ACC112 (cell line): ENCODE results near the gene EPHB4.

Experiments used
- H2AFZ ChIP-seq: fragments of 200-600 bp; sonication (generic); one replicate; pipeline ENCODE4 v1.6.0; 2017; ENCODE audit warnings: antibody characterized with exemption, low read length; ENCODE audit not compliant: unreplicated experiment
- H3K27ac ChIP-seq: fragments of 200-600 bp; sonication (generic); 2 replicates; pipeline ENCODE4 v1.5.1; 2014; ENCODE audit warnings: low read depth, mild to moderate bottlenecking, antibody characterized with exemption, low read length, moderate library complexity
- H3K27me3 ChIP-seq: fragments of 200-600 bp; sonication (generic); 2 replicates; pipeline ENCODE4 v1.6.1; 2014; ENCODE audit warnings: mild to moderate bottlenecking, antibody characterized with exemption, low read length, moderate library complexity, mixed read lengths; ENCODE audit not compliant: insufficient read depth
- H3K36me3 ChIP-seq: fragments of 200-600 bp; sonication (generic); 2 replicates; pipeline ENCODE4 v1.6.1; 2016; ENCODE audit warnings: mild to moderate bottlenecking, antibody characterized with exemption, low read length, moderate library complexity, mixed read lengths; ENCODE audit not compliant: insufficient read depth
- H3K4me1 ChIP-seq: fragments of 200-600 bp; sonication (generic); one replicate; pipeline ENCODE4 v1.6.1; 2016; ENCODE audit warnings: low read length, mixed read lengths; ENCODE audit not compliant: insufficient read depth, unreplicated experiment, control insufficient read depth
- H3K4me3 ChIP-seq: fragments of 200-600 bp; sonication (generic); 2 replicates; pipeline ENCODE4 v1.5.1; 2014; ENCODE audit warnings: mild to moderate bottlenecking, low read depth, low read length
- H3K79me2 ChIP-seq: fragments of 200-600 bp; sonication (generic); one replicate; pipeline ENCODE4 v1.6.0; 2016; ENCODE audit warnings: low read length; ENCODE audit not compliant: control insufficient read depth, unreplicated experiment, insufficient read depth

The EPHB4 gene

GRCh38 chr7:100827330-100828226 is at the start of gene EPHB4:
TSS of gene EPHB4 (minus strand) at chr7:100827523. CDS start at chr7:100827030, 493 bp downstream.
- Histone ChIP-seq H3K36me3 (no peaks in the 10 kb centered on the region), H3K4me3 (peak within 1 kb of the TSS; percentile 84), H3K27ac (no peak within 1 kb of the TSS), H3K27me3 (no peaks in the 10 kb centered on the region), H3K79me2 (peaks cover 3% of the 10 kb centered on the region), H3K4me1 (peaks cover 11% of the 10 kb centered on the region), H2AFZ (peak within 1 kb of the TSS; percentile 80)

- H2AFZ ChIP-seq: peak overlapping the region; percentile 76
- no peaks in the 10 kb centered on the region for H3K27me3 ChIP-seq
Measured at GRCh38 chr7:100875356-100875751, 48.0 kb upstream of the EPHB4 start.

DNA sequence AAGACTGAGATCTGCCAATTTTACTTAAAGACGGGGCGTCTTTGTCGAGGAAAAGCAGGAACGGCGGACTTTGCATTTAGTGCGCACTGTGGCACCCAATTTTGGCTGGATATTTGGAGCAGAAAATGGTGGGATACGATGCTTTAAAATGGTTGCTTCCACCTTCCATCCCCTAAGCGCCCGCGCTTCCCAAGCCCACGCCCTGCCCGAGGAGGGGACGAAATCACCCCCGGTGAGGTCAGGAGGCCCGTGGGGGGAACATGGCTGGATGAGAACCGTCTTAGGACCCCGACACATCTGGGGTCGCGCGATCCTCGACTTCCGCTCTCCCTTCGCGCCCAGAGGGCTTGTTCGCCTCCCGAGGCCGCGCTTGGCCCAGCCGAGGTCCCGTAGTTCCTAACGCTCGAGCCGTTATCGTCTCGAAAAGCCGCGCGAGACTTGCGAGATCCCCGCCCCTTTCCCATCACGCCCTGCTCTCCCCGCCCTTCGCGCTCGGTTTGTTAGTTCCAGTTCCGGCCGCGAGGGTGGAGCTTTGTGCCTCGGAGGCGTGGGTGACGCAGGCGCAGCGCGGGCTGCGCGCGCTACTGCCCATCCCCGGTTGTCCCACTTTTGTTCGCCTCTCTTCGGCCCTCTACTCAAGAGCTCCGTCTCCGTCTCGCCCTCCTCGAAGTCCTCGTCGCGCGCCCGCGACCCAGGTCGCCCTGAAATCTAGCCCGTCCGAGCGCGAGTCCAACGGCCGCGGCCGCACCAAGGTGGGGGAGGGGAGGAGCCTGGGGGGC is 47.4 kb upstream of the EPHB4 start, which contains the start of gene SRRT:
Gene SRRT, plus strand, starts transcription at position 527 of the 779 bp plus-strand sequence. CDS start 488 bp downstream, outside the sequence.
- Histone ChIP-seq H3K27ac (peak within 1 kb of the TSS; percentile 84), H2AFZ (peak within 1 kb of the TSS; percentile 76), H3K79me2 (peaks cover 55% of the 10 kb centered on the region), H3K36me3 (peaks cover 34% of the 10 kb centered on the region), H3K4me1 (peaks cover 24% of the 10 kb centered on the region), H3K27me3 (no peaks in the 10 kb centered on the region), H3K4me3 (peak within 1 kb of the TSS; percentile 93)

More at GRCh38 chr7:100875356-100875751, 48.0 kb upstream of the EPHB4 start:
- Histone ChIP-seq H3K4me3 (peak overlapping the region; percentile 93), H3K79me2 (peaks cover 60% of the 10 kb centered on the region), H3K4me1 (peaks cover 24% of the 10 kb centered on the region), H3K27ac (peak overlapping the region; percentile 84), H3K36me3 (peaks cover 37% of the 10 kb centered on the region)

- Histone ChIP-seq H3K79me2 (peaks cover 50% of the 10 kb centered on the region), H2AFZ (peak overlapping the region; percentile 19), H3K4me3 (peak overlapping the region; percentile 93), H3K27ac (peak overlapping the region; percentile 84), H3K4me1 (peaks cover 24% of the 10 kb centered on the region), H3K36me3 (peaks cover 30% of the 10 kb centered on the region), H3K27me3 (no peaks in the 10 kb centered on the region)
Measured at GRCh38 chr7:100874300-100874576, 46.9 kb upstream of the EPHB4 start.

GRCh38 chr7:100873599-100874299 is 46.4 kb upstream of the EPHB4 start:
- H3K4me3 ChIP-seq: peak overlapping the region; percentile 93
- peaks cover 24% of the 10 kb centered on the region for H3K4me1 ChIP-seq
- H3K27me3 ChIP-seq: no peaks in the 10 kb centered on the region
- H2AFZ ChIP-seq: no peak overlapping the region
- H3K27ac ChIP-seq: peak overlapping the region; percentile 84
- peaks cover 50% of the 10 kb centered on the region for H3K79me2 ChIP-seq
- peaks cover 25% of the 10 kb centered on the region; the same call in 1 of the 2 replicates for H3K36me3 ChIP-seq

GRCh38 chr7:100867776-100868485 is 40.6 kb upstream of the EPHB4 start:
- H3K4me3 ChIP-seq: peak overlapping the region; percentile 88
- peaks cover 21% of the 10 kb centered on the region for H3K79me2 ChIP-seq
- peak overlapping the region; percentile 34 for H2AFZ ChIP-seq
- H3K36me3 ChIP-seq: peaks cover 3% of the 10 kb centered on the region; the same call in 1 of the 2 replicates
- no peaks in the 10 kb centered on the region for H3K27me3 ChIP-seq
- peak overlapping the region; percentile 53 for H3K27ac ChIP-seq
- peaks cover 14% of the 10 kb centered on the region for H3K4me1 ChIP-seq

DNA sequence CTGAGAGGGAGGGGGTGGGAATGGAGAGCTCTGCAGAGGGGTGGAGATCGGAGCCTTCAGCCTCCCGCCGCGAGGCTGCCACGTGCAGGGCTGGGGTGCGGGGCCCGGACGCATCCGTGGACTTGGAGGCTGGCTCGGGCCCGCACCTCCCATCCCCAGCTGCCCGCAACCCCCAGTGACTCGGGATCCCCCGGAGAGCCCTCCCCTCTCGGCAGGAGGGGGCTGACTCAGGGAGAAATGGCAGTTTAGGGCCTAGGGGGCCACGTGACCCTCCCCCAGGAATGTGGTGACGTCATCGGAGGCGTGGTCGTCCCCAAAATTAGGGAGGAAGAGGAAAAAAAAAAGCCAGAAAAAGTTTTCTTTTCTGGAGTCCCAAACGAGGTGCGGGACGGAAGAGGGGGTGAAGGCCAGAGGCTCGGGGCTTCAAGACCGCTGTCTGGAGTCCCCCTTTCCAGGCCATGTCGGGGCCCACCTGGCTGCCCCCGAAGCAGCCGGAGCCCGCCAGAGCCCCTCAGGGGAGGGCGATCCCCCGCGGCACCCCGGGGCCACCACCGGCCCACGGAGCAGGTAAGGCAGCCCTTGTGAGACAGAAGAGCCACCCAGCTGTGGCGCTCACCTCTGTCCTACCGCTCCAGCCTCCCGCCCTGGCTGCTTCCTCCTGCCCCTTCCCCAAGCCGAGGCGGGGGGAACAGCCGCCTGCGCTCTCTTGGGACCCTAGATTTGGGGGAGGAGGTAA is 39.9 kb upstream of the EPHB4 start, which contains the start of gene TRIP6:
Gene TRIP6, plus strand, starts transcription at position 348 of the 736 bp plus-strand sequence. Its CDS starts 111 bp downstream, at position 459.
- Histone ChIP-seq H3K27me3 (no peaks in the 10 kb centered on the region), H3K36me3 (peaks cover under 1% of the 10 kb centered on the region; the same call in 1 of the 2 replicates), H3K4me1 (peaks cover 14% of the 10 kb centered on the region), H3K27ac (peak within 1 kb of the TSS; percentile 53), H3K4me3 (peak within 1 kb of the TSS; percentile 88), H3K79me2 (peaks cover 21% of the 10 kb centered on the region), H2AFZ (peak within 1 kb of the TSS; percentile 44)

DNA sequence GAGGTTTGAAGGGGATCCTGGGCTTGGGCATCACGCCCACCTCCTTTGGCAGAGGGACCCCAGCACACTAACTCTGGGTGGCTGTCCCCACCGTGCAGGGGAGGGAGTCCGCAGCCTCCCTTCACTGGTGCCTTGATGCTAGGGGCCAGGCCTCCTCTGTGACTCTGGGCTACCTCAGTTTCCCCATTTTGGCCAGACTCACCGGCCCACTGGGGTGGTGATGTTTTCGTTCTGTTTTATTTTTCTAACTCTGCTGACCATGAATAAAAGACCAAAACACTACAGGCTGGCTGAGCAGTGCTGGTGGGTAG is 39.4 kb upstream of the EPHB4 start:
- Histone ChIP-seq H3K4me3 (peak overlapping the region; percentile 88), H3K27me3 (no peaks in the 10 kb centered on the region), H3K4me1 (peaks cover 14% of the 10 kb centered on the region), H2AFZ (peak overlapping the region; percentile 44), H3K79me2 (peaks cover 21% of the 10 kb centered on the region), H3K27ac (peak overlapping the region; percentile 53), H3K36me3 (no peaks in the 10 kb centered on the region)

DNA sequence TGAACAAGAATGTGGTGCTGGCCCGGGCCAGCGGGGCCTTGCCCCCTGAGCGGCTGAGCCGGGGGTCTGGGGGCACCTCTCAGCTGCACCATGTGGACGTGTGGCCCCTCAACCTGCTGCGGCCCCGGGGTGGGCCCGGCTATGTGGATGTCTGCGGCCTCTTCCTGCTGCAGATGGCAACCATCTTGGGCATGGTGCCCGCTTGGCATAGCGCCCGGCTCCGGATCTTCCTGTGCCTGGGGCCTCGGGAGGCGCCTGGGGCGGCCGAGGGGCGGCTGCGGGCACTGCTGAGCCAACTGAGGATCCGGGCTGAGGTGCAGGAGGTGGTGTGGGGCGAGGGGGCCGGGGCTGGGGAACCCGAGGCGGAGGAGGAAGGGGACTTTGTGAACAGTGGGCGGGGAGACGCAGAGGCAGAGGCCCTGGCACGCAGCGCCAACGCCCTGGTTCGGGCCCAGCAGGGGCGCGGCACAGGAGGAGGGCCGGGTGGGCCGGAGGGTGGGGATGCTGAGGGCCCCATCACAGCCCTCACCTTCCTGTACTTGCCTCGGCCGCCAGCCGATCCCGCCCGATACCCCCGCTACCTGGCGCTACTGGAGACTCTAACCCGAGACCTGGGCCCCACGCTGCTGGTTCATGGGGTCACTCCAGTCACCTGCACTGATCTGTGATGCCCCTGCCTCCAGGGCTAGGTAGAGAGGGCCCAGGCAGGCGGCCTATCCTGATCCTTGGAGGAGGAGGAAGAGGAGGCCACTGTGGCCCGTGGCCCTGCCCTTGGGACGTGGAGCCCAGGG is 38.8 kb upstream of the EPHB4 start:
- H3K4me3 ChIP-seq: peak overlapping the region; percentile 88
- 0 out of 2 replicates have a peak overlapping the region, but pooled peaks have one; percentile 53 for H3K27ac ChIP-seq
- peaks cover 14% of the 10 kb centered on the region for H3K4me1 ChIP-seq

More for the DNA sequence above, 38.8 kb upstream of the EPHB4 start:
- H2AFZ ChIP-seq: no peak overlapping the region
- H3K27me3 ChIP-seq: no peaks in the 10 kb centered on the region
- H3K79me2 ChIP-seq: peaks cover 21% of the 10 kb centered on the region
- no peaks in the 10 kb centered on the region for H3K36me3 ChIP-seq
